ENCODE data around the gene CPNE5. TPM values are rescaled to one million over a fixed set of nuclear protein-coding genes. Genes with fewer than 3 reads are reported as not detected.

CPNE5 gene
- total and polyA plus RNA-seq, 4 donors = 0.93 to 5.2 (median 3.8) TPM

DNA sequence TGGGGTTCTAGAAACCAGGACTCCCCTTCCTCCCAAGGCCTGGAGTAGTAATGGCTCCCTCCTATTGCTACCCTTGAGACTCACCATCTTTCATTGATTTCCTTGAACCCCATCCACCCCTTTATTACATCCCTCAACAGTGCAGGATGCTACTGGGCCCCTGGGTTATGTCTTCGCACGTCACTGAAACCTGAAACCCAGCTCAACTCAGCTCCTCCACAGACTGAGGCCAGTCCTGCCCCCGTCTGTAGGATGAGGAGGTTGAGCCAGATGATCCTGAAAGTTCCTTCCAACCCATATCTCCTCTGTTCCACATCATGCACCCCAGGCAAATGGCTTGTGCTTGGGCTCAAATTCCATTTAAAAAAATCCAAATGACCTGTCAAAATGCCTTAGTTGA is 21.4 kb downstream of the CPNE5 start:
- whole genome bisulfite sequencing, 2 donors = 93 to 97% methylated on average over 3 of the region's 3 CpGs
- TF ChIP-seq, protein P1, sequence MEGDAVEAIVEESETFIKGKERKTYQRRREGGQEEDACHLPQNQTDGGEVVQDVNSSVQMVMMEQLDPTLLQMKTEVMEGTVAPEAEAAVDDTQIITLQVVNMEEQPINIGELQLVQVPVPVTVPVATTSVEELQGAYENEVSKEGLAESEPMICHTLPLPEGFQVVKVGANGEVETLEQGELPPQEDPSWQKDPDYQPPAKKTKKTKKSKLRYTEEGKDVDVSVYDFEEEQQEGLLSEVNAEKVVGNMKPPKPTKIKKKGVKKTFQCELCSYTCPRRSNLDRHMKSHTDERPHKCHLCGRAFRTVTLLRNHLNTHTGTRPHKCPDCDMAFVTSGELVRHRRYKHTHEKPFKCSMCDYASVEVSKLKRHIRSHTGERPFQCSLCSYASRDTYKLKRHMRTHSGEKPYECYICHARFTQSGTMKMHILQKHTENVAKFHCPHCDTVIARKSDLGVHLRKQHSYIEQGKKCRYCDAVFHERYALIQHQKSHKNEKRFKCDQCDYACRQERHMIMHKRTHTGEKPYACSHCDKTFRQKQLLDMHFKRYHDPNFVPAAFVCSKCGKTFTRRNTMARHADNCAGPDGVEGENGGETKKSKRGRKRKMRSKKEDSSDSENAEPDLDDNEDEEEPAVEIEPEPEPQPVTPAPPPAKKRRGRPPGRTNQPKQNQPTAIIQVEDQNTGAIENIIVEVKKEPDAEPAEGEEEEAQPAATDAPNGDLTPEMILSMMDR (IDR thresholded peaks at IDR 0.05; ENCODE audit: control extremely low read depth, extremely low read depth) = no peak

DNA sequence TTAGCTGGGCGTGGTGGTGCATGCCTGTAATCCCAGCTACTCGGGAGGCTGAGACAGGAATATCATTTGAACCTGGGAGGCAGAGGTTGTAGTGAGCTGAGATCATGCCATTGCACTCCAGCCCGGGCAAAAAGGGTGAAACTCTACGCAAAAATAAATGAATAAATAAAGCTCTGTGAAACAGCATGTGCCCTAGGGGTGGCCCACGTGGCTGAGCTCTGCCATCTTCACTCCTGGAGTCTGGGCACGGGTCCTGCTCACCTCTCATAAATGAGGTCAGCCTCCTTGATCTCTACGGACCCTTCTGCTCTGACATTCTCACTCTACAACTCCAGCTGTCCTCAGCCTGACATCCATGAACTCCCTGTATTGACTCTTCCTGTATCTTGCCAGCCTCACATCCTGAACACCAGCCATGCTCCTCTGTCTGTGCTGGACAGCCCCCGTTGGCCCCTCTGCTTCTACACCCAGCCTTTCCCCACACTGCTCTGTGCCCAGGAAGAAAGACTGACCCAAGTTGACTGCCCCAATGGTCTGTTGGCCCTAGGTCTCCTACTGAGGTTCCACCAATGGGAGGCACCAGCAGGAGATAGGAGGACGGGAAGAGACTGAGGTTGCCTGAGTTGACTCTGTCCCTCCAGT is 21.9 kb downstream of the CPNE5 start:
- Histone ChIP-seq H3K36me3 (ENCODE audit: control insufficient read depth in 4 of 4, insufficient read depth in 4 of 4, low read length in 4 of 4) (no peaks in the 10 kb centered on the region), H3K4me1 (ENCODE audit: control insufficient read depth in 5 of 5, insufficient read depth in 5 of 5, low read length in 5 of 5) (no peaks in the 10 kb centered on the region), H3K9me3 (ENCODE audit: control insufficient read depth in 4 of 4, insufficient read depth in 3 of 4, low read length in 3 of 4) (no peaks in the 10 kb centered on the region), H3K27me3 (ENCODE audit: control insufficient read depth in 3 of 3, insufficient read depth in 3 of 3, low read length in 2 of 3) (no peaks in the 10 kb centered on the region), H3K9ac (ENCODE audit: insufficient read depth in 1 of 2, low read length in 2 of 2) (no peak overlapping the region), H3K4me3 (no peak overlapping the region), H3K27ac (ENCODE audit: low read depth in 1 of 2, low read length in 1 of 2) (no peak overlapping the region)
- no peak for DNase-seq
- TF ChIP-seq, protein P1 (IDR thresholded peaks at IDR 0.05; ENCODE audit: control extremely low read depth, extremely low read depth) = no peak
- 93 to 98% methylated on average over 9 of the region's 9 CpGs for WGBS, 2 donors
- no peak for ATAC-seq (ENCODE audit: insufficient read depth, low FRiP score)

More for the DNA sequence above, 21.4 kb downstream of the CPNE5 start:
- Histone ChIP-seq H3K27ac (ENCODE audit: low read depth in 1 of 2, low read length in 1 of 2) (no peak overlapping the region), H3K9me3 (ENCODE audit: control insufficient read depth in 4 of 4, insufficient read depth in 3 of 4, low read length in 3 of 4) (no peaks in the 10 kb centered on the region), H3K27me3 (ENCODE audit: control insufficient read depth in 3 of 3, insufficient read depth in 3 of 3, low read length in 2 of 3) (no peaks in the 10 kb centered on the region), H3K4me1 (ENCODE audit: control insufficient read depth in 5 of 5, insufficient read depth in 5 of 5, low read length in 5 of 5) (no peaks in the 10 kb centered on the region), H3K9ac (ENCODE audit: insufficient read depth in 1 of 2, low read length in 2 of 2) (no peak overlapping the region), H3K36me3 (ENCODE audit: control insufficient read depth in 4 of 4, insufficient read depth in 4 of 4, low read length in 4 of 4) (no peaks in the 10 kb centered on the region), H3K4me3 (no peak overlapping the region)
- DNase-seq (no peak), ATAC-seq (ENCODE audit: insufficient read depth, low FRiP score) (no peak)

DNA sequence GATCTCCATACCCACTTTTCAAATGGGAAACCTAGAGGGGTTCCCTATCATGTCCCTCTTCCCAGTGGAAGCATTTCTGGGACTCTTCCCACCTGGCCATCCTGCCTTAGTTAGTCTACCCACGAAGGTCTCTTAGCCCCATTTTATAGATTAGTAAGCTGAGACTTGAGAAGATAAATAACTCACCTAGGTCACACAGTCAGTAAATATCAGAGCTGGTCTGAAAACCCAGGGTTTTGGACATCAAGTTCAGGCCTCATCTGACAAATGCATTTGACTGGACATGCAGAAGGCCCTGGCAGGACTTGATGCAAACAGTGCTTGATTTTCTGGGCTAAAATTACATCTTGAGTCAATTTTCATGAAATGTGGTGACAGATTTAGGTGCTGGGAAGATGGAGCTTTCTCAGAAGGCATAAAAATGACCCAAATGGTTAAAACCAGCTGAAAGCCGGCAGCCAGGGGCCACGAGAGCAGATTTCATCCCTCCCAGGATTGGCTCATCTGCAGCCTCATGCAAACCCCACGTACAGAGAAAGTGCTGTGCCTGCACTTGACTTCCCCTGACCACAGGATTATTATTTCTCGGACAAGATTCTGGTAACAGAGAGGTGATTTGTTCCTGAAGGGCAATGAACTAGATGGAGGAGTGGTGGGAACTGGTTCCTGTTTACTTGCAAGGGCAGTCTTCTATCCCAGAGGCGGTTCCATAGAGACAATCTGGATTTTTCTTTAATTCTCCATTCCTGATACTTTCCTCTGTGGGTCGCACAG is 23.1 kb downstream of the CPNE5 start:
- TF ChIP-seq, protein P1 (IDR thresholded peaks at IDR 0.05; ENCODE audit: control extremely low read depth, extremely low read depth) = no peak
- no peak overlapping the region for H3K4me3 ChIP-seq
- no peaks in the 10 kb centered on the region for H3K9me3 ChIP-seq (ENCODE audit: control insufficient read depth in 4 of 4, insufficient read depth in 3 of 4, low read length in 3 of 4)
- WGBS, 2 donors = 76 to 89% methylated on average over 7 of the region's 7 CpGs
- no peaks in the 10 kb centered on the region for H3K27me3 ChIP-seq (ENCODE audit: control insufficient read depth in 3 of 3, insufficient read depth in 3 of 3, low read length in 2 of 3)
- H3K4me1 ChIP-seq (ENCODE audit: control insufficient read depth in 5 of 5, insufficient read depth in 5 of 5, low read length in 5 of 5) = no peaks in the 10 kb centered on the region
- H3K9ac ChIP-seq (ENCODE audit: insufficient read depth in 1 of 2, low read length in 2 of 2) = no peak overlapping the region
- H3K27ac ChIP-seq (ENCODE audit: low read depth in 1 of 2, low read length in 1 of 2) = no peak overlapping the region
- DNase-seq = no peak
- H3K36me3 ChIP-seq (ENCODE audit: control insufficient read depth in 4 of 4, insufficient read depth in 4 of 4, low read length in 4 of 4) = no peaks in the 10 kb centered on the region
- no peak for ATAC-seq (ENCODE audit: insufficient read depth, low FRiP score)

Measured in lung (tissue), 12 donors.